Lower leg skin (tissue), 4 donors: Measurements from ENCODE around the gene GATC. TPM values are rescaled to one million over a fixed set of nuclear protein-coding genes. Genes with fewer than 3 reads are reported as not detected.

Experiments
- DNase-seq, 2 donors: peaks; one replicate each; pipeline ENCODE4 v3.0.0-alpha.2; 2019; ENCODE audit warnings: low spot score in 2 of 2
- H3K4me3 ChIP-seq: fragments of 200-600 bp; sonication (generic); 2 replicates; pipeline ENCODE4 v1.5.1; 2017; ENCODE audit warnings: mild to moderate bottlenecking, low read depth; ENCODE audit not compliant: poor library complexity, severe bottlenecking
- CTCF ChIP-seq, 3 donors: fragments of 450-650 bp; IDR thresholded peaks; one replicate each; pipeline ENCODE4 v1.5.1; 2016; ENCODE audit warnings: antibody characterized with exemption in 3 of 3, mild to moderate bottlenecking in 3 of 3, moderate library complexity in 2 of 3
- POLR2A ChIP-seq, 2 donors: fragments of 450-650 bp; IDR thresholded peaks; one replicate each; pipeline ENCODE4 v1.6.1; 2016 to 2017; ENCODE audit warnings: antibody characterized with exemption in 2 of 2, mild to moderate bottlenecking in 1 of 2, moderate library complexity in 1 of 2
- WGBS, 2 donors: methylation state at CpG; one replicate each; pipeline ENCODE4 v1.1.5; 2018; 5-methylcytosine and 5-hydroxymethylcytosine counted together
- intact Hi-C: fragments of 100-400 bp; cut with DNase I; formaldehyde crosslinking; loops from one replicate; pipeline ENCODE4 v1.15.0; 2023; ENCODE audit warnings: low total_unique reads
- total RNA-seq, 4 donors: library from RNA; depleted of rRNA; stranded (reverse); fragments of >200 nt; gene quantifications; one replicate each; pipeline ENCODE4 v1.1.0, GENCODE V29; 2016

The GATC gene
- total RNA-seq, 4 donors from 2014 or later = 19.3 to 24.1 (median 20.1) TPM

GRCh38 chr12:120508537-120508936, 62.3 kb downstream of the GATC start:
- no peak for TF ChIP-seq POLR2A (IDR thresholded peaks at IDR 0.05)
- TF ChIP-seq CTCF (IDR thresholded peaks at IDR 0.05) = no peak
- no peak overlapping the region for H3K4me3 ChIP-seq
- 95 to 97% methylated on average over 8 of the region's 8 CpGs for WGBS, 2 donors
- intact Hi-C loops = no loop called here
- no peak for DNase-seq

Other genes with a start within 250 kb of the GATC start
- 1,000 to 10,000 TPM; 2,664 to 4,654 (median 3,612) TPM for gene RPLP0, start 245.3 kb upstream of the GATC start, total RNA-seq
- 10 to 100 TPM; 36.3 to 54.0 (median 49.8) TPM for gene PXN, start 180.7 kb upstream of the GATC start, total RNA-seq
- under 1 TPM in 2 of 4 donors, not detected in 2; under 0.01 TPM for gene RNU4-2, start 154.5 kb upstream of the GATC start, total RNA-seq
- gene RNU4-1, start 153.2 kb upstream of the GATC start, total RNA-seq = under 1 TPM in 2 of 4 donors, not detected in 2; under 0.01 TPM
- gene SIRT4, start 144.1 kb upstream of the GATC start, total RNA-seq = 1 to 10 TPM in 3 of 4 donors, under 1 TPM in 1; 0.49 to 4.1 (median 2.8) TPM
- not detected for gene PLA2G1B, start 118.7 kb upstream of the GATC start, total RNA-seq
- under 1 TPM in 2 of 4 donors, not detected in 2; 0.07 to 0.39 TPM for gene MSI1, start 77.3 kb upstream of the GATC start, total RNA-seq
- gene COX6A1, start 8.3 kb upstream of the GATC start, total RNA-seq = 100 to 1,000 TPM; 638 to 834 (median 702) TPM
- 10 to 100 TPM in 3 of 4 donors, 1 to 10 TPM in 1; 9.6 to 20.2 (median 16.1) TPM for gene TRIAP1, start 60 bp upstream of the GATC start, total RNA-seq
- gene SRSF9, start 23.3 kb downstream of the GATC start, total RNA-seq = 10 to 100 TPM; 55.4 to 97.2 (median 81.2) TPM
- 100 to 1,000 TPM; 310 to 529 (median 388) TPM for gene DYNLL1, start 49.7 kb downstream of the GATC start, total RNA-seq
- gene COQ5, start 82.7 kb downstream of the GATC start, total RNA-seq = 10 to 100 TPM; 16.5 to 19.2 (median 18.3) TPM
- gene RNF10, start 87.9 kb downstream of the GATC start, total RNA-seq = 100 to 1,000 TPM in 3 of 4 donors, 10 to 100 TPM in 1; 99.9 to 162 (median 118) TPM
- gene POP5, start 135.0 kb downstream of the GATC start, total RNA-seq = 10 to 100 TPM in 3 of 4 donors, 1 to 10 TPM in 1; 7.5 to 26.9 (median 22.5) TPM
- under 1 TPM in 3 of 4 donors, not detected in 1; 0.39 to 0.94 (median 0.89) TPM for gene CABP1, start 194.2 kb downstream of the GATC start, total RNA-seq
- gene MLEC, start 240.7 kb downstream of the GATC start, total RNA-seq = 10 to 100 TPM; 15.4 to 53.3 (median 40.9) TPM